ENCODE measurements around the gene F13B.

F13B gene

DNA sequence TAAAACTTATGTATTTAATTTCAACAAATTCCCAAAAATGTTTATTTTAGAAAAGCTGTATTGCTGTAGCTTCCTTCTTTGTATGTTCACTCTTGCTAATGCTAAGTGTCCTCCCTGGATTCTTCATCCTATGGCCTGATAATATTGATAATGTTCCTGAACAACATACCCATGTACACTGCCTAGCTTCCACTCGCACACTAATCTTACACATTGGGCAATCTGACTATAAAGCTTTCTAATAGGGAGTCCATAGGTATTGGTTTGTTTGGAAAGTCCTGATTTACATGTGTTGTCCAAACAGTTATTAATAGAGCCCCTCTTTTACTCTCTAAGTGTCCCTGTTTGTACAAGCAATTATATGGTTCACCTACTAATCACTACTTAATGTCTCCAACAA is 783 bp downstream of the F13B start:
- no peak for DNase-seq (ENCODE audit: low read depth)
- TF ChIP-seq, protein P1, sequence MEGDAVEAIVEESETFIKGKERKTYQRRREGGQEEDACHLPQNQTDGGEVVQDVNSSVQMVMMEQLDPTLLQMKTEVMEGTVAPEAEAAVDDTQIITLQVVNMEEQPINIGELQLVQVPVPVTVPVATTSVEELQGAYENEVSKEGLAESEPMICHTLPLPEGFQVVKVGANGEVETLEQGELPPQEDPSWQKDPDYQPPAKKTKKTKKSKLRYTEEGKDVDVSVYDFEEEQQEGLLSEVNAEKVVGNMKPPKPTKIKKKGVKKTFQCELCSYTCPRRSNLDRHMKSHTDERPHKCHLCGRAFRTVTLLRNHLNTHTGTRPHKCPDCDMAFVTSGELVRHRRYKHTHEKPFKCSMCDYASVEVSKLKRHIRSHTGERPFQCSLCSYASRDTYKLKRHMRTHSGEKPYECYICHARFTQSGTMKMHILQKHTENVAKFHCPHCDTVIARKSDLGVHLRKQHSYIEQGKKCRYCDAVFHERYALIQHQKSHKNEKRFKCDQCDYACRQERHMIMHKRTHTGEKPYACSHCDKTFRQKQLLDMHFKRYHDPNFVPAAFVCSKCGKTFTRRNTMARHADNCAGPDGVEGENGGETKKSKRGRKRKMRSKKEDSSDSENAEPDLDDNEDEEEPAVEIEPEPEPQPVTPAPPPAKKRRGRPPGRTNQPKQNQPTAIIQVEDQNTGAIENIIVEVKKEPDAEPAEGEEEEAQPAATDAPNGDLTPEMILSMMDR (IDR thresholded peaks at IDR 0.05; ENCODE audit: low read depth, low read length), result no peak
- TF ChIP-seq POLR2A (IDR thresholded peaks at IDR 0.05; ENCODE audit: extremely low read depth, insufficient read length), result no peak
- TF ChIP-seq, protein P2, sequence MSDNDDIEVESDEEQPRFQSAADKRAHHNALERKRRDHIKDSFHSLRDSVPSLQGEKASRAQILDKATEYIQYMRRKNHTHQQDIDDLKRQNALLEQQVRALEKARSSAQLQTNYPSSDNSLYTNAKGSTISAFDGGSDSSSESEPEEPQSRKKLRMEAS (IDR thresholded peaks at IDR 0.05; ENCODE audit: low read depth, low read length), result no peak
- no peak for TF ChIP-seq MYC (IDR thresholded peaks at IDR 0.05; ENCODE audit: low read depth, low read length)
- no peak overlapping the region for H3K4me3 ChIP-seq (ENCODE audit: low read depth, low read length)

DNA sequence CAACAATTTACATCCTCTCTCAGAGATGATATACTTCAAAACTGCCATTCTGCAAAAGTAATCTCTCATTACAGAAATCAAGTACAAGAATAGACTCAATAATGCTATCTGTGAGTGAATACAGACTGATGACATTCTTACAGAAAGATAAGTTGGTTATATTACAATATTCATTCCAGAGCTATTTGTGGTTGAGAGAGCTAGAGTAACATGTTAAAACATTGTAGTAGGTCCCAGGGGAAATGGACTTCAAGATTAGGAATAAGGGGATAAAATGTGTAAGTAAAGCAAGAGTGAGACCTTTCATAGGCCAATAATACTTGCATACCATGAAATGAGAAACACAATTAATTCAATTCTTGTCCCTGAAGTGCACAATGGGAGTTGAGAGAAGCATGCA is 1.5 kb downstream of the F13B start:
- no peak for DNase-seq (ENCODE audit: low read depth)
- TF ChIP-seq MYC (IDR thresholded peaks at IDR 0.05; ENCODE audit: low read depth, low read length) (no peak), POLR2A (IDR thresholded peaks at IDR 0.05; ENCODE audit: extremely low read depth, insufficient read length) (no peak)
- TF ChIP-seq, protein P1 (IDR thresholded peaks at IDR 0.05; ENCODE audit: low read depth, low read length), result no peak
- TF ChIP-seq, protein P2 (IDR thresholded peaks at IDR 0.05; ENCODE audit: low read depth, low read length), result no peak
- H3K4me3 ChIP-seq (ENCODE audit: low read depth, low read length), result no peak overlapping the region

DNA sequence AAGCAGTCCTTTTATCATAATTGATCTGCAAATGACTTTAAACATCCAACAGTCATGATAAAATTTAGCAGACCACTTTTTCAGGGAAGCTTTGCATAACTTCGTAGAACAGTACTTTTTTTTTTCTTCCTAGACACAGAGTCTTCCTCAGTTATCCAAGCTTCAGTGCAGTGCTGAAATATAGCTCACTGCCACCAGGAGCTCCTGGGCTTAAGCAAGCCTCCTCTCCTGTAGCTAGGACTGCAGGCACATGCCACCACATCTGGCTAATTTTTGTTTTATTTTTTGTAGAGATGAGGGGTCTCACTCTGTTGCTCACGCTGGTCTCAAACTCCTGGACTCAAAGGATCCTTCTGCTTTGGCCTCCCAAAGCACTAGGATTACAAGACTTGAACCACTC is 3.8 kb downstream of the F13B start:
- no peak for DNase-seq (ENCODE audit: low read depth)
- H3K4me3 ChIP-seq (ENCODE audit: low read depth, low read length), result no peak overlapping the region
- TF ChIP-seq POLR2A (IDR thresholded peaks at IDR 0.05; ENCODE audit: extremely low read depth, insufficient read length), result no peak
- TF ChIP-seq, protein P2 (IDR thresholded peaks at IDR 0.05; ENCODE audit: low read depth, low read length), result no peak
- TF ChIP-seq, protein P1 (IDR thresholded peaks at IDR 0.05; ENCODE audit: low read depth, low read length), result no peak

DNA sequence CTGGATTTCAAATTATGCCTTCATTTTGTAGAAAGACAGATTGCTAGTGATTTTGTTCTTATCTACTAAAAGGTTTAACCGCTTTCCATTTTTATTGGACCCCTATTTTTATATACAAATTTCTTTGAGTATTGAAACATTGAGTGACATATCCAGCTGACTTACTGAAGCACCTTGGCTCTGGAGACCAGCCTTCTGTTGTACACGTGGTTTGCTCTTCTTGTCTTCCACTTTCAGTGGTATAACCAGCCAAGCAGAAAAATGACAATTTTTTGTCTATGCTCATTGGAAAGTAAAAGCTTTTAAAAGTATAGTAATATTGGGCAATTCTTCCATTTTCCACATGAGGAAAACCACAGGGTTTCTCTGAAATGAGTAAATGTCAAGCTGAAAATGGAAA is 4.4 kb downstream of the F13B start:
- H3K4me3 ChIP-seq (ENCODE audit: low read depth, low read length), result no peak overlapping the region
- DNase-seq (ENCODE audit: low read depth), result no peak
- no peak for TF ChIP-seq MYC (IDR thresholded peaks at IDR 0.05; ENCODE audit: low read depth, low read length)

DNA sequence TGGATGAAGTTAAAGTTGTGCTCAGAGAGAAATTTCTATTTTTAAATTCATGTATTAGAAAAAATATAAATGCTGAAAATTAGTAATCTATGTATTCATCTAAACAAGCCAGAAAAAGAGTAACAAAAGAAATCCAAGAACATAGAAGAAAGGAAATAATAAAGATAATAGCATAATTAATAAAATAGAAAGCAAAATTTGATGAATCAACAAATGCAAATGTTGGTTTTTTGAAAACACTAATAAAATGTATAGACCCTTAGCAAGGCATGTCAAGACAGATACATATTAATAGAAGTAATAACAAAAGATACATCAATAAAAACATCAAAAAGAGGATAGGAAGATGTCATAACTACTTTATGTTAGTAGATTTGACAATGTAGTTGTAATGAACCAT is 18.0 kb downstream of the F13B start:
- DNase-seq (ENCODE audit: low read depth), result no peak
- no peak overlapping the region for H3K4me3 ChIP-seq (ENCODE audit: low read depth, low read length)
- TF ChIP-seq POLR2A (IDR thresholded peaks at IDR 0.05; ENCODE audit: extremely low read depth, insufficient read length) (no peak), MYC (IDR thresholded peaks at IDR 0.05; ENCODE audit: low read depth, low read length) (no peak)
- TF ChIP-seq, protein P1 (IDR thresholded peaks at IDR 0.05; ENCODE audit: low read depth, low read length), result no peak
- TF ChIP-seq, protein P2 (IDR thresholded peaks at IDR 0.05; ENCODE audit: low read depth, low read length), result no peak

DNA sequence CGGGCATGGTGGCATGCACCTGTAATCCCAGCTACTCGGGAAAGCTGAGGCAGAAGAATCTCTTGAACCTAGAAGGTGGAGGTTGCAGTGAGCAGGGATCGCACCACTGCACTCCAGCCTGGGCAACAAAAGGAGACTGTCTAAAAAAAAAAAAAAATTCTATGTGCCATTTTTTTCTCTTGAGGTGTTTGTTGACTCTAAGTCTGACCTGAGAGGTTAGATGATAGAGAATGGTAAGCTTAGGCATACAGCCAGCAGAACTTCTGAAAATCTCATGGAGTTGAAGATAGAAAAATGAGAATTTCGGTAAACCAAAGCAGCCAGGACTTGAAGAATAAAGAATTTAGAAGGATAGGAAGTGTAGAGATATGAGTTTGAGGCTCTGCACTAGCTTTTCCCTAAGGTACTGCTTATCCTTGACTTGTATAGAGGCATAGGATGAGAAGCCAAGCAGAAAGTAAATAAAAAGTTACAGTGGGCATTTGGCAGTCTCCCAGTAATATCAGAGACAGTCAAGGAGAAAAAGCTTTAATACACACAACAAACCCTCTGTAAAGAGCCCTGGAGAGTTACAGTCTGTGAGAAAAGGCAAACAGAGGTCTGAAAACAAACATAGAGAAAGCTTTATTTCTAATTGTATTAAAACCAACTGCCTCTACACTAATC is 24.3 kb downstream of the F13B start:
- DNase-seq (ENCODE audit: low read depth), result no peak
- TF ChIP-seq, protein P2 (IDR thresholded peaks at IDR 0.05; ENCODE audit: low read depth, low read length), result no peak
- TF ChIP-seq MYC (IDR thresholded peaks at IDR 0.05; ENCODE audit: low read depth, low read length) (no peak), POLR2A (IDR thresholded peaks at IDR 0.05; ENCODE audit: extremely low read depth, insufficient read length) (no peak)
- TF ChIP-seq, protein P1 (IDR thresholded peaks at IDR 0.05; ENCODE audit: low read depth, low read length), result no peak
- H3K4me3 ChIP-seq (ENCODE audit: low read depth, low read length), result no peak overlapping the region
